Right lobe of liver (tissue), 4 donors: ENCODE data around the gene OTOP3.
"Not testable (repeated sequence)": the region's sequence is repeated elsewhere in the genome, so short reads cannot be mapped to it uniquely, and the experiment has no call there.

ENCODE experiments used
- POLR2A ChIP-seq: fragments of 450-650 bp; IDR thresholded peaks from one replicate; pipeline ENCODE4 v1.6.1; 2017; ENCODE audit warnings: antibody characterized with exemption, mild to moderate bottlenecking
- TF ChIP-seq, protein P1 (sequence below), 4 donors: fragments of 200-600 bp in 3 of 4; fragments of 450-650 bp in 1 of 4; IDR thresholded peaks; one replicate each; pipeline versions ENCODE4 v1.5.1 to v1.8.0; 2016 to 2022; ENCODE audit warnings: antibody characterized with exemption in 4 of 4, mild to moderate bottlenecking in 2 of 4
- donor health status: DM: no; HTN: no; CAD: no.
- donor health status: DM: no; HTN: no; CAD: no.
- donor health status: DM: no; HTN: yes; CAD: no.

DNA sequence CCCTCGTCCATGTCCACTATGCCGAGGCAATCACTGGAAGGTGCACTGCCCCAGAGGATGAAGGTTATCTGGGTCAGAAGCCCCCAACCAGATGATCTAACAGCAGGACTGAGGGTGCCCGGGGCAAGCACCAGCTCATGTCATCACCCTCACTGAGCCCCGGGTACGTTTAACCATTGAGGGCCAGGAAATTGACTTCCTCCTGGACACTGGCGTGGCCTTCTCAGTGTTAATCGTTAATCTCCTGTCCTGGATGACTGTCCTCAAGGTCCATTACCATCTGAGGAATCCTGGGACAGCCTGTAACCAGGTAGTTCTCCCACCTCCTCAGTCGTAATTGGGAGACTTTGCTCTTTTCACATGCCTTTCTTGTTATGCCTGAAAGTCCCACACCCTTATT lies 24.3 kb upstream of the OTOP3 start:
- TF ChIP-seq, protein P1, sequence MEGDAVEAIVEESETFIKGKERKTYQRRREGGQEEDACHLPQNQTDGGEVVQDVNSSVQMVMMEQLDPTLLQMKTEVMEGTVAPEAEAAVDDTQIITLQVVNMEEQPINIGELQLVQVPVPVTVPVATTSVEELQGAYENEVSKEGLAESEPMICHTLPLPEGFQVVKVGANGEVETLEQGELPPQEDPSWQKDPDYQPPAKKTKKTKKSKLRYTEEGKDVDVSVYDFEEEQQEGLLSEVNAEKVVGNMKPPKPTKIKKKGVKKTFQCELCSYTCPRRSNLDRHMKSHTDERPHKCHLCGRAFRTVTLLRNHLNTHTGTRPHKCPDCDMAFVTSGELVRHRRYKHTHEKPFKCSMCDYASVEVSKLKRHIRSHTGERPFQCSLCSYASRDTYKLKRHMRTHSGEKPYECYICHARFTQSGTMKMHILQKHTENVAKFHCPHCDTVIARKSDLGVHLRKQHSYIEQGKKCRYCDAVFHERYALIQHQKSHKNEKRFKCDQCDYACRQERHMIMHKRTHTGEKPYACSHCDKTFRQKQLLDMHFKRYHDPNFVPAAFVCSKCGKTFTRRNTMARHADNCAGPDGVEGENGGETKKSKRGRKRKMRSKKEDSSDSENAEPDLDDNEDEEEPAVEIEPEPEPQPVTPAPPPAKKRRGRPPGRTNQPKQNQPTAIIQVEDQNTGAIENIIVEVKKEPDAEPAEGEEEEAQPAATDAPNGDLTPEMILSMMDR (IDR thresholded peaks at IDR 0.05): not testable (repeated sequence)
- not testable (repeated sequence) for TF ChIP-seq POLR2A
